Liver (tissue), 3 donors: Measurements from ENCODE around the gene XG.

Source experiments
- YY1 ChIP-seq: IDR thresholded peaks from 2 replicates; pipeline ENCODE4 v1.6.1; 2016; ENCODE audit warnings: antibody characterized with exemption, mild to moderate bottlenecking
- ZBTB33 ChIP-seq: IDR thresholded peaks from 2 replicates; pipeline ENCODE4 v1.6.1; 2016; ENCODE audit warnings: antibody characterized with exemption
- TF ChIP-seq, protein P1 (sequence below): IDR thresholded peaks from 2 replicates; pipeline ENCODE4 v1.6.1; 2016; ENCODE audit warnings: antibody characterized with exemption
- TF ChIP-seq, protein P2 (sequence below): fragments of 150-350 bp; IDR thresholded peaks from 2 replicates; pipeline ENCODE4 v1.5.1; 2017; ENCODE audit warnings: improper control_type of control experiment, low read depth, low read length; ENCODE audit not compliant: missing input control
- TF ChIP-seq, protein P3 (sequence below): IDR thresholded peaks from 2 replicates; pipeline ENCODE4 v1.6.1; 2016; ENCODE audit warnings: antibody characterized with exemption
- donor health status: healthy.
- donor health status: healthy.

DNA sequence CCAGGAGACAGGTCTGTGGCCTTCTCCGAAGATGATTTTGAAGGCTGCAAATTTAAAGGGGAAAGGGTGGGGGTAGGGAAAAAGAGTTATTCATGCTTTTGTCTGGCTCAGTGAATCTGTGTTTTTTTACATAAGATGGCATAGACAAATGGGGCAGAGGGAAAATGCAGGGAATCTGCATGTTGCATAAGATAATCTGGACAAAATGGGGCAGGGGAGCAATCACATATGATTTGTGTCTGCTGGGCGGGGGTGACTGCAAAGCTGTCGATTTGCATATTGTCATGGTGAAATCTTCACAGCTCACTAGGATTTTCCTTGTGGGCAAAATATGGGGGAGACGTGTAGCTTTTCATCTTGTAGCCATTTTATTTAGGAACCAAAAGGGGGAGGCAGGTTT lies 47.5 kb downstream of the XG start:
- TF ChIP-seq YY1 (no peak), ZBTB33 (no peak)
- TF ChIP-seq, protein P1, sequence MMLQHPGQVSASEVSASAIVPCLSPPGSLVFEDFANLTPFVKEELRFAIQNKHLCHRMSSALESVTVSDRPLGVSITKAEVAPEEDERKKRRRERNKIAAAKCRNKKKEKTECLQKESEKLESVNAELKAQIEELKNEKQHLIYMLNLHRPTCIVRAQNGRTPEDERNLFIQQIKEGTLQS: no peak
- TF ChIP-seq, protein P2, sequence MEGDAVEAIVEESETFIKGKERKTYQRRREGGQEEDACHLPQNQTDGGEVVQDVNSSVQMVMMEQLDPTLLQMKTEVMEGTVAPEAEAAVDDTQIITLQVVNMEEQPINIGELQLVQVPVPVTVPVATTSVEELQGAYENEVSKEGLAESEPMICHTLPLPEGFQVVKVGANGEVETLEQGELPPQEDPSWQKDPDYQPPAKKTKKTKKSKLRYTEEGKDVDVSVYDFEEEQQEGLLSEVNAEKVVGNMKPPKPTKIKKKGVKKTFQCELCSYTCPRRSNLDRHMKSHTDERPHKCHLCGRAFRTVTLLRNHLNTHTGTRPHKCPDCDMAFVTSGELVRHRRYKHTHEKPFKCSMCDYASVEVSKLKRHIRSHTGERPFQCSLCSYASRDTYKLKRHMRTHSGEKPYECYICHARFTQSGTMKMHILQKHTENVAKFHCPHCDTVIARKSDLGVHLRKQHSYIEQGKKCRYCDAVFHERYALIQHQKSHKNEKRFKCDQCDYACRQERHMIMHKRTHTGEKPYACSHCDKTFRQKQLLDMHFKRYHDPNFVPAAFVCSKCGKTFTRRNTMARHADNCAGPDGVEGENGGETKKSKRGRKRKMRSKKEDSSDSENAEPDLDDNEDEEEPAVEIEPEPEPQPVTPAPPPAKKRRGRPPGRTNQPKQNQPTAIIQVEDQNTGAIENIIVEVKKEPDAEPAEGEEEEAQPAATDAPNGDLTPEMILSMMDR: no peak
- TF ChIP-seq, protein P3, sequence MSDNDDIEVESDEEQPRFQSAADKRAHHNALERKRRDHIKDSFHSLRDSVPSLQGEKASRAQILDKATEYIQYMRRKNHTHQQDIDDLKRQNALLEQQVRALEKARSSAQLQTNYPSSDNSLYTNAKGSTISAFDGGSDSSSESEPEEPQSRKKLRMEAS: no peak
